SK-N-SH treated with all-trans-retinoic acid at 6 μM for 48 hours (cell line): Measurements from ENCODE around the gene IGF1R.

Source experiments
- ARNTL ChIP-seq: fragments of 450-650 bp; formaldehyde crosslinking; IDR thresholded peaks from 2 replicates; pipeline ENCODE4 v1.5.0; 2020; ENCODE audit warnings: low read depth, mild to moderate bottlenecking, moderate library complexity, borderline replicate concordance
- CSRNP3 ChIP-seq: fragments of 250-450 bp; sonication (Bioruptor Pico); IDR thresholded peaks from 2 replicates; pipeline ENCODE4 v1.5.1; 2021; ENCODE audit warnings: mild to moderate bottlenecking, moderate library complexity
- PATZ1 ChIP-seq: fragments of 250-450 bp; sonication (Bioruptor Pico); IDR thresholded peaks from 2 replicates; pipeline ENCODE4 v1.8.0; 2020; ENCODE audit warnings: mild to moderate bottlenecking, moderate library complexity, borderline replicate concordance
- TOX ChIP-seq: fragments of 250-450 bp; sonication (Bioruptor Pico); IDR thresholded peaks from 2 replicates; pipeline ENCODE4 v1.8.0; 2021; ENCODE audit warnings: mild to moderate bottlenecking, moderate library complexity, borderline replicate concordance
- ZFP3 ChIP-seq: fragments of 250-450 bp; sonication (Bioruptor Pico); IDR thresholded peaks from 2 replicates; pipeline ENCODE4 v1.5.0; 2020; ENCODE audit warnings: mild to moderate bottlenecking, moderate library complexity
- ZFP30 ChIP-seq: fragments of 450-650 bp; formaldehyde crosslinking; IDR thresholded peaks from 2 replicates; pipeline ENCODE4 v1.5.0; 2022; ENCODE audit warnings: mild to moderate bottlenecking, moderate library complexity
- ZNF565 ChIP-seq: fragments of 450-650 bp; formaldehyde crosslinking; conservative IDR thresholded peaks from 2 replicates; pipeline ENCODE4 v1.5.0; 2020; ENCODE audit warnings: low read depth, mild to moderate bottlenecking, moderate library complexity
- ZNF70 ChIP-seq: fragments of 450-650 bp; formaldehyde crosslinking; IDR thresholded peaks from 2 replicates; pipeline ENCODE4 v1.5.0; 2020; ENCODE audit warnings: mild to moderate bottlenecking, moderate library complexity

- TF ChIP-seq ARNTL (CRISPR knock-in tag) = no peak
- TF ChIP-seq PATZ1 = no peak
- no peak for TF ChIP-seq CSRNP3 (CRISPR knock-in tag)
- TF ChIP-seq ZNF565 = no peak
- no peak for TF ChIP-seq TOX (CRISPR knock-in tag)
- no peak for TF ChIP-seq ZNF70 (CRISPR knock-in tag)
- TF ChIP-seq ZFP30 = no peak
- TF ChIP-seq ZFP3 (CRISPR knock-in tag) = no peak
These were observed 117.3 kb downstream of the IGF1R start for GRCh38 chr15:98765610-98766009.
